RWPE1 (cell line): ENCODE measurements around the gene RNF145.
"Not testable (repeated sequence)": the region's sequence is repeated elsewhere in the genome, so short reads cannot be mapped to it uniquely, and the experiment has no call there.

Experiments
- CTCF ChIA-PET: fragments of 350-600 bp; sonication (Branson Sonifier 250); formaldehyde crosslinking; extraction: SDS; loops from one replicate; lab custom pipeline; 2021; lab: Yijun Ruan, JAX
- POLR2A ChIA-PET: fragments of 400-600 bp; formaldehyde crosslinking; extraction: SDS; loops from one replicate; lab custom pipeline; 2020; ENCODE audit warnings: antibody characterized with exemption; ENCODE audit not compliant: low non-redundant PET; lab: Yijun Ruan, JAX
- DNase-seq: peaks from one replicate; pipeline ENCODE4 v3.0.0; 2012; ENCODE audit warnings: low spot score
- H3K27ac ChIP-seq: fragments of 450-650 bp; 2 replicates; pipeline ENCODE4 v1.5.1; 2017
- TF ChIP-seq, protein P1 (sequence below): fragments of 450-650 bp; conservative IDR thresholded peaks from 2 replicates; pipeline ENCODE4 v1.5.1; 2017; ENCODE audit warnings: low read depth, mild to moderate bottlenecking

Gene RNF145

DNA sequence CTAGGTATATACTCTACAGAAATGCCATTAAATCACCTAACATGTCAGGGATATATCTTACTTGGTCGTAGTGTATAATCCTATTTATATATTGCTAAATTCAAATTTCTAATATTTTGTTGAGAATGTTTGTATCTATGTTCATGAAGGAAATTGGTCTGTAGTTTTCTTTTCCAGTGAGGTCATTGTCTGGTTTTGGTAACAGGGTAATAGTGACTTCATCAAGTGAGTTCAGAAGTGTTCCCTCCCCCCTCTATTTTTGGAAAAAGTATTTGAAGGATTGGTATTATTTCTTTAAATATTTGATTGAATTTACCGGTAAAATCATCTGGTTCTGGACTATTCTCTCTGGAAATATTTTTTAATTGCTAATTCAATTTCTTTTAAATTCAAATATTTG lies 86.2 kb downstream of the RNF145 start:
- POLR2A ChIA-PET = no interaction called here

DNA sequence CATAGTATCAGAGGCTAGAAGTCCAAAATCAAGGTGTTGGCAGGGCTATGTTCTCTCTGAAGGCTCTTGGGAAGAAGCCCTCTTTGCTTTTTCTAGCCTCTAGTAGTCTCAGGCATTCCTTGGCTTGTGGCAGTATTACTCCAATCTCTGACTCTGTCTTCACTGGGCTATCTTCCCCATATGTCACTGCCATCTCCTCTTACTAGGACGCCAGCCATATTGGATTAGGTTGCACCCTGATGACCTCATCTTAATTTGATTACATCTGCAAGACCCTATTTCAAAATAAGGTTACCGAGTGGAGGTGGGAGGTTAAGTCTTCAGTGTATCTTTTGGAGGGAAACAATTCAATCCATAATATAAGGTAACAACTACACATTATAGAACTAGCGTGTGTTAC lies 88.3 kb downstream of the RNF145 start:
- TF ChIP-seq, protein P1, sequence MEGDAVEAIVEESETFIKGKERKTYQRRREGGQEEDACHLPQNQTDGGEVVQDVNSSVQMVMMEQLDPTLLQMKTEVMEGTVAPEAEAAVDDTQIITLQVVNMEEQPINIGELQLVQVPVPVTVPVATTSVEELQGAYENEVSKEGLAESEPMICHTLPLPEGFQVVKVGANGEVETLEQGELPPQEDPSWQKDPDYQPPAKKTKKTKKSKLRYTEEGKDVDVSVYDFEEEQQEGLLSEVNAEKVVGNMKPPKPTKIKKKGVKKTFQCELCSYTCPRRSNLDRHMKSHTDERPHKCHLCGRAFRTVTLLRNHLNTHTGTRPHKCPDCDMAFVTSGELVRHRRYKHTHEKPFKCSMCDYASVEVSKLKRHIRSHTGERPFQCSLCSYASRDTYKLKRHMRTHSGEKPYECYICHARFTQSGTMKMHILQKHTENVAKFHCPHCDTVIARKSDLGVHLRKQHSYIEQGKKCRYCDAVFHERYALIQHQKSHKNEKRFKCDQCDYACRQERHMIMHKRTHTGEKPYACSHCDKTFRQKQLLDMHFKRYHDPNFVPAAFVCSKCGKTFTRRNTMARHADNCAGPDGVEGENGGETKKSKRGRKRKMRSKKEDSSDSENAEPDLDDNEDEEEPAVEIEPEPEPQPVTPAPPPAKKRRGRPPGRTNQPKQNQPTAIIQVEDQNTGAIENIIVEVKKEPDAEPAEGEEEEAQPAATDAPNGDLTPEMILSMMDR = no peak
- no peak for DNase-seq
- ChIA-PET CTCF (no interaction called here), POLR2A (no interaction called here)
- no peak overlapping the region for H3K27ac ChIP-seq

More for the DNA sequence above, 86.2 kb downstream of the RNF145 start:
- H3K27ac ChIP-seq = no peak overlapping the region
- no peak for DNase-seq
- CTCF ChIA-PET = interaction anchor here (0.6 kb wide), 1 partner anchor 16 kb away, joined by 3 read pairs; no protein-coding TSS in a partner anchor
- TF ChIP-seq, protein P1 = no peak

DNA sequence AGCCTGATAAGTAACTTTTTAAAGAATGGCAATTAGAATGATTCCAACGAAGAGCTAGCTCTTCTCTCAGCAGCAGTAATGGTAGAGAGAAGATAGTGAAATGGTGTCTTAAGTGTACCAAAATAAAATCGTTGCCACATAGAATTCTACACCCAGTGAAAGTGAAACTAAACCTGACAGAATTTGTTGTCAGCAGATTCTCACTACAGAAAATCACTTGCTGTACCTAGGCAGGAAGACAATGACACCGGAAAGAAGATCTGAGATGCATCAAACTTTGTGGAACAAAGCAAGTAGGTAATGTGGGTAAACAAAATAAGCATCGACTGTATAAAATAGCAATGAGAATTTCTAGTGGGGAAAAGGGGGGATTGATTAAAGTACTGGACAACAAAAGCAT lies 88.9 kb downstream of the RNF145 start:
- ChIA-PET CTCF (no interaction called here), POLR2A (no interaction called here)
- no peak overlapping the region for H3K27ac ChIP-seq

DNA sequence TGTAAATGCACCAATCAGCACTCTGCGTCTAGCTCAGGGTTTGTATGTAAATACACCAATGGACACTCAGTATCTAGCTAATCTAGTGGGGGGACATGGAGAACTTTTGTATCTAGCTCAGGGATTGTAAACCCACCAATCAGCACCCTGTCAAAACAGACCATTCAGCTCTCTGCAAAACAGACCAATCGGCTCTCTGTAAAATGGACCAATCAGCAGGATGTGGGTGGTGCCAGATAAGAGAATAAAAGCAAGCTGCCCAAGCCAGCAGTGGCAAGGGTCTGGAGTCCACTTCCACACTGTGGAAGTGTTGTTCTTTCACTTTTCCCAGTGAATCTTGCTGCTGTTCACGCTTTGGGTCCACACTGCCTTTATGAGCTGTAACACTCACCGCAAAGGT lies 89.5 kb downstream of the RNF145 start:
- H3K27ac ChIP-seq, DNase-seq, POLR2A ChIA-PET: not testable (repeated sequence)
- CTCF ChIA-PET = interaction anchor here (1.1 kb wide), 1 partner anchor 13 kb away, joined by 3 read pairs; no protein-coding TSS in a partner anchor

More for the DNA sequence above, 88.9 kb downstream of the RNF145 start:
- TF ChIP-seq, protein P1 = no peak
- DNase-seq = no peak

DNA sequence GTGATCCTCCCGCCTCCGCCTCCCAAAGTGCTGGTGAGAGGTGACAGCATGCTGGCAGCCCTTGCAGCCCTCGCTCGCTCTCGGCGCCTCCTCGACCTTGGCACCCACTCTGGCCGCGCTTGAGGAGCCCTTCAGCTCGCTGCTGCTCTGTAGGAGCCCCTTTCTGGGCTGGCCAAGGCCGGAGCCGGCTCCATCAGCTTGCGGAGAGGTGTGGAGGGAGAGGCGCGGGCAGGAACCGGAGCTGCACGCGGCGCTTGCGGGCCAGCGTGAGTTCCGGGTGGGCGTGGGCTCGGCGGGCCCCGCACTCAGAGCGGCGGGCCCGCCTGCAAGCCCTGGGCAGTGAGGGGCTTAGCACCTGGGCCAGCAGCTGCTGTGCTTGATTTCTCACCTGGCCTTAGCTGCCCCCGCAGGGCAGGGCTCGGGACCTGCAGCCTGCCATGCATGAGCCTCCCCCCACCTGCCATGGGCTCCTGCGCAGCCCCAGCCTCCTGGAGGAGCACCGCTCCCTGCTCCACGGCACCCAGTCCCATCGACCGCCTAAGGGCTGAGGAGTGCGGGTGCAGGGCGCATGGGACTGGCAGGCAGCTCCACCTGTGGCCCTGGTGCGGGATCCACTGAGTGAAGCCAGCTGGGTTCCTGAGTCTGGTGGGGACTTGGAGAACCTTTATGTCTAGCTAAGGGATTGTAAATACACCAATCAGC lies 90.2 kb downstream of the RNF145 start:
- CTCF ChIA-PET = interaction anchor here (1.0 to 1.1 kb wide), 2 partner anchors 12 to 13 kb away, joined by 3 to 4 read pairs; no protein-coding TSS in a partner anchor
- DNase-seq, POLR2A ChIA-PET, H3K27ac ChIP-seq: not testable (repeated sequence)

DNA sequence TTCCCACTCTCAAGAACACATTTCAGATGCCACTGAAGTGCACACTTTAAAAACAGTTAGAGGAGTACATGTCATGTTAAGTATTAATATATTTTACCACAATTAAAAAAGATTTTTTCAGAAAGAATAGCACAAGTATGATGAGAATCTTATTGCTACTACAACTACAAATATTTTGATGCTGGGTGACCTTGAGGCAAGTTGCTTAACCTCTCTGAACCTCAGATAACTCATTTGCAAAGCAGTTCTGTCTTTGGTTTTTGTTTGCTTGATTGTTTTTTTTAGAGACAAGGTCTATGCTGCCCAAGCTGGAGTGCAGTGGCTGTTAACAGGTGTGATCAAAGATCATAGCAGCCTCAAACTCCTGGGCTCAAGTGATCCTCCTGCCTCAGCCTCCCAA lies 95.9 kb downstream of the RNF145 start:
- no peak overlapping the region for H3K27ac ChIP-seq
- TF ChIP-seq, protein P1 = no peak
- CTCF ChIA-PET = interaction anchor here (0.5 kb wide), 1 partner anchor 1614 kb away, joined by 3 read pairs; no protein-coding TSS in a partner anchor
- POLR2A ChIA-PET = no interaction called here
- DNase-seq = no peak

DNA sequence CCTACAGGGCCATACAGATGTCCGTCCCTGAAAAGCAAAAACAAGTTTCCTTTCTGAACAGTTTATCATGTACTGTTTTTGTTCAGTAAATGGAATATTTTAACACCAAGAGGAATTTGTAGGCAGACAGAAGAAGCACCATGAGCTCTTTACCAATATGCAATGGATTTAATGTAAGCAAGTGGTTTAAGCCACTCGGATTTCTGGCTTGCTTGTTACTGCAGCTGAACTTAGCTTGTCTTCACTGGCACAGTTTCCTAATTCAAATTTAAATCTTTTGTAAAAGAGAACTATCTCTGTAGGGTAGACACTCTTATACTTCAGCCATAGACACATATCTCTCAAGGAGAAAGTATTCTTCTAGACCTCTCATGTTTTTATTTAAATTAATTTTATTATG lies 96.9 kb downstream of the RNF145 start:
- no peak for DNase-seq
- TF ChIP-seq, protein P1 = no peak
- no peak overlapping the region for H3K27ac ChIP-seq
- CTCF ChIA-PET = interaction anchor here (0.6 to 1.0 kb wide), 3 partner anchors 41 to 938 kb away, joined by 3 to 5 read pairs (median 3); no protein-coding TSS in a partner anchor
- POLR2A ChIA-PET = no interaction called here
